HepG2 (cell line): ENCODE results near the gene RBL1. TPM values are rescaled to one million over a fixed set of nuclear protein-coding genes. Genes with fewer than 3 reads are reported as not detected.

Experiments
- CREB3 ChIP-seq: sonication (generic); formaldehyde crosslinking; IDR thresholded peaks from 2 replicates; pipeline ENCODE4 v1.5.0; 2020; ENCODE audit warnings: missing genetic modification reagents
- ELF1 ChIP-seq: sonication (generic); formaldehyde crosslinking; IDR thresholded peaks from 2 replicates; pipeline ENCODE4 v1.4.0; 2020; ENCODE audit warnings: missing genetic modification reagents
- HNF1B ChIP-seq: sonication (generic); formaldehyde crosslinking; IDR thresholded peaks from 2 replicates; pipeline ENCODE4 v1.5.1; 2020; ENCODE audit warnings: mild to moderate bottlenecking, moderate library complexity, missing genetic modification reagents
- KDM3A ChIP-seq: IDR thresholded peaks from 2 replicates; pipeline ENCODE4 v1.6.1; 2018; ENCODE audit warnings: low read depth, missing compliant biosample characterization
- MTA1 ChIP-seq: sonication (generic); formaldehyde crosslinking; IDR thresholded peaks from 2 replicates; pipeline ENCODE4 v1.4.0; 2020; ENCODE audit warnings: missing genetic modification reagents, mild to moderate bottlenecking, borderline replicate concordance
- REL ChIP-seq: sonication (generic); formaldehyde crosslinking; conservative IDR thresholded peaks from 2 replicates; pipeline ENCODE4 v1.8.0; 2022; ENCODE audit warnings: mild to moderate bottlenecking, missing genetic modification reagents, moderate library complexity
- SOX6 ChIP-seq, 2 experiments: fragments of 450-650 bp in 1 of 2; sonication (generic) in 1 of 2; formaldehyde crosslinking in 1 of 2; IDR thresholded peaks; 2 replicates each; pipeline versions ENCODE4 v1.4.0 to v1.6.1; 2017 to 2020; ENCODE audit warnings: antibody characterized with exemption in 1 of 2, mild to moderate bottlenecking in 1 of 2, missing genetic modification reagents in 1 of 2
- SP5 ChIP-seq: IDR thresholded peaks from 2 replicates; pipeline ENCODE4 v1.6.1; 2016; ENCODE audit warnings: low read depth, borderline replicate concordance
- TCF7L2 ChIP-seq: IDR thresholded peaks from 2 replicates; pipeline ENCODE4 v1.6.1; 2011; ENCODE audit warnings: mild to moderate bottlenecking, low read depth, low read length, moderate library complexity
- ZBTB7B ChIP-seq: sonication (generic); formaldehyde crosslinking; IDR thresholded peaks from 2 replicates; pipeline ENCODE4 v1.4.0; 2020; ENCODE audit warnings: missing genetic modification reagents
- ZC3H13 ChIP-seq: sonication (generic); formaldehyde crosslinking; IDR thresholded peaks from 2 replicates; pipeline ENCODE4 v1.8.1; 2023; ENCODE audit warnings: mild to moderate bottlenecking, missing genetic modification reagents, moderate library complexity
- ZFP90 ChIP-seq: sonication (generic); formaldehyde crosslinking; IDR thresholded peaks from 2 replicates; pipeline ENCODE4 v1.8.0; 2022; ENCODE audit warnings: missing genetic modification reagents, mild to moderate bottlenecking, inconsistent platforms, borderline replicate concordance
- ZNF275 ChIP-seq: sonication (generic); formaldehyde crosslinking; IDR thresholded peaks from 2 replicates; pipeline ENCODE4 v1.8.0; 2022; ENCODE audit warnings: missing genetic modification reagents, mild to moderate bottlenecking, inconsistent platforms, borderline replicate concordance
- ZNF335 ChIP-seq: sonication (generic); formaldehyde crosslinking; IDR thresholded peaks from 2 replicates; pipeline ENCODE4 v1.4.0; 2020; ENCODE audit warnings: missing genetic modification reagents
- ZNF503 ChIP-seq: sonication (generic); formaldehyde crosslinking; IDR thresholded peaks from 2 replicates; pipeline ENCODE4 v1.4.0; 2020; ENCODE audit warnings: missing genetic modification reagents
- ZNF652 ChIP-seq: IDR thresholded peaks from 2 replicates; pipeline ENCODE4 v1.6.1; 2016; ENCODE audit warnings: low read depth, borderline replicate concordance
- ZNF713 ChIP-seq: sonication (generic); formaldehyde crosslinking; IDR thresholded peaks from 2 replicates; pipeline ENCODE4 v1.4.0; 2020; ENCODE audit warnings: mild to moderate bottlenecking, missing genetic modification reagents
- ZNF773 ChIP-seq: sonication (generic); formaldehyde crosslinking; IDR thresholded peaks from 2 replicates; pipeline ENCODE4 v1.4.0; 2020; ENCODE audit warnings: missing genetic modification reagents, borderline replicate concordance
- polyA plus RNA-seq, 8 experiments: library from polyadenylated mRNA; depleted of rRNA in 3 of 8; stranded (reverse) in 7 of 8; unstranded in 1 of 8; fragments of >200 nt; fragmentation: Illumina TruSeq in 4 of 8; extraction: Trizol in 4 of 8; gene quantifications; 2 replicates each; pipeline versions ENCODE4 v1.2.1 to v1.2.3, GENCODE V29; 2011 to 2016; ENCODE audit warnings: low read depth in 4 of 8, missing spikeins in 1 of 8, mixed read lengths in 1 of 8; ENCODE audit not compliant: insufficient read depth in 1 of 8
- total RNA-seq, 5 experiments: library from RNA; depleted of rRNA; stranded (reverse); fragments of >200 nt; fragmentation: Illumina TruSeq; extraction: Trizol; gene quantifications; 2 replicates each; pipeline ENCODE4 v1.2.3, GENCODE V29; 2016; ENCODE audit warnings: low read depth in 1 of 5

Gene RBL1
- total and polyA plus RNA-seq, 2 of the 13 experiments (the other 11 are each of a cell fraction or from before 2014, with no cell fraction given), result 6.0 to 27.5 TPM

- no peak for TF ChIP-seq KDM3A (CRISPR knock-in tag)
- no peak for TF ChIP-seq ZNF275 (CRISPR knock-in tag)
- TF ChIP-seq ZNF652 (CRISPR knock-in tag), result peak; percentile 73
- no peak for TF ChIP-seq TCF7L2
- 0 out of 2 replicates have a peak, but pooled peaks have one; percentile 19 for TF ChIP-seq ZFP90 (CRISPR knock-in tag)
- peak; percentile 29; the same call in 1 of the 2 replicates for TF ChIP-seq ZBTB7B (CRISPR knock-in tag)
- no peak for TF ChIP-seq REL (CRISPR knock-in tag)
- TF ChIP-seq ZNF713 (CRISPR knock-in tag), result 0 out of 2 replicates have a peak, but pooled peaks have one; percentile 9
- no peak for TF ChIP-seq MTA1
- TF ChIP-seq ZNF503 (CRISPR knock-in tag), result 0 out of 2 replicates have a peak, but pooled peaks have one; percentile 73
- no peak; the same call in 1 of the 2 replicates for TF ChIP-seq ZNF335 (CRISPR knock-in tag)
- TF ChIP-seq ELF1 (CRISPR knock-in tag), result peak; percentile 32; the same call in 1 of the 2 replicates
- TF ChIP-seq ZNF773 (CRISPR knock-in tag), result 0 out of 2 replicates have a peak, but pooled peaks have one; percentile 40
- peak; percentile 1; the same call in 1 of the 2 replicates for TF ChIP-seq HNF1B
- TF ChIP-seq CREB3 (CRISPR knock-in tag), result 0 out of 2 replicates have a peak, but pooled peaks have one; percentile 30
- no peak for TF ChIP-seq SOX6 (IDR thresholded peaks at IDR 0.05)
- TF ChIP-seq SOX6 (CRISPR knock-in tag; IDR thresholded peaks at IDR 0.05), result no peak; the same call in 1 of the 2 replicates
- no peak; the same call in 1 of the 2 replicates for TF ChIP-seq SP5 (CRISPR knock-in tag)
- TF ChIP-seq ZC3H13 (CRISPR knock-in tag), result no peak
Measured at GRCh38 chr20:36951979-36952738, 143.6 kb downstream of the RBL1 start (continued).
